Loucy (cell line): ENCODE measurements around the gene SSNA1.

Experiments used
- CTCF ChIP-seq: fragments of 200-600 bp; sonication (generic); conservative IDR thresholded peaks from 2 replicates; pipeline ENCODE4 v1.5.1; 2014; ENCODE audit warnings: mild to moderate bottlenecking, antibody characterized with exemption, low read length
- EZH2phosphoT487 ChIP-seq: fragments of 200-600 bp; IDR thresholded peaks from 2 replicates; pipeline ENCODE4 v1.6.1; 2018; ENCODE audit warnings: antibody characterized with exemption, mild to moderate bottlenecking, moderate library complexity, borderline replicate concordance

DNA sequence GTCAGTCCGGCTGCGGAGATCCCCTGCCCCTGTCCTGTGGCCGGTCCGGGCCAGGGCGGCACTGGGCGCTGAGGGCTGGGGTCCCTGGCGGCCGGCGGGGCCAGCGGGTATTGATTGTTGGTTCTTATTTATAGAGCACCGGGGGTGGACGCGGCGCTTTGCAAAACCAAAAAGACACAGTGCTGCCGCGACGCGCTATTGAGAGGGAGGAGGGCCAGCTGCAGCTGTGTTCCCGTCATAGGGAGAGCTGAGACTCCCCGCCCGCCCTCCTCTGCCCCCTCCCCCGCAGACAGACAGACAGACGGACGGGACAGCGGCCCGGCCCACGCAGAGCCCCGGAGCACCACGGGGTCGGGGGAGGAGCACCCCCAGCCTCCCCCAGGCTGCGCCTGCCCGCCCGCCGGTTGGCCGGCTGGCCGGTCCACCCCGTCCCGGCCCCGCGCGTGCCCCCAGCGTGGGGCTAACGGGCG is 21.2 kb upstream of the SSNA1 start:
- TF ChIP-seq CTCF (no peak), EZH2phosphoT487 (no peak)
